Esophagus muscularis mucosa (tissue), 4 donors: ENCODE results near the gene QPRT. TPM values are rescaled to one million over a fixed set of nuclear protein-coding genes. Genes with fewer than 3 reads are reported as not detected.
"Not testable (repeated sequence)": the region's sequence is repeated elsewhere in the genome, so short reads cannot be mapped to it uniquely, and the experiment has no call there.

Experiments used
- DNase-seq: peaks from one replicate; pipeline ENCODE4 v3.0.0-alpha.2; 2017; ENCODE audit errors: extremely low spot score
- H3K27ac ChIP-seq, 4 donors: fragments of 200-600 bp; sonication (generic); replicated peaks in 1 of 4; 1 replicate in 3 of 4; 2 replicates in 1 of 4; pipeline ENCODE4 v1.5.1; 2016 to 2019; ENCODE audit warnings: mild to moderate bottlenecking in 1 of 4
- H3K27me3 ChIP-seq, 4 donors: fragments of 200-600 bp; sonication (generic); one replicate each; pipeline versions ENCODE4 v1.5.1 to v1.6.0; 2016 to 2019
- H3K36me3 ChIP-seq, 4 donors: fragments of 200-600 bp; sonication (generic); one replicate each; pipeline ENCODE4 v1.5.1; 2016 to 2019
- H3K4me1 ChIP-seq, 4 donors: fragments of 200-600 bp; sonication (generic); one replicate each; pipeline ENCODE4 v1.5.1; 2016 to 2019
- H3K4me3 ChIP-seq, 4 donors: fragments of 200-600 bp; sonication (generic); 1 replicate in 2 of 4; 2 replicates in 2 of 4; pipeline ENCODE4 v1.5.1; 2016 to 2019; ENCODE audit warnings: mild to moderate bottlenecking in 4 of 4, moderate library complexity in 1 of 4
- H3K9me3 ChIP-seq, 4 donors: fragments of 200-600 bp; sonication (generic); 1 replicate in 3 of 4; 2 replicates in 1 of 4; pipeline ENCODE4 v1.5.1; 2016 to 2019
- EP300 ChIP-seq: sonication (generic); formaldehyde crosslinking; IDR thresholded peaks from one replicate; pipeline ENCODE4 v1.6.1; 2017; ENCODE audit warnings: antibody characterized with exemption
- POLR2A ChIP-seq: fragments of 450-650 bp; IDR thresholded peaks from one replicate; pipeline ENCODE4 v1.6.1; 2017; ENCODE audit warnings: antibody characterized with exemption, moderate library complexity, mild to moderate bottlenecking, low read depth
- POLR2AphosphoS5 ChIP-seq, 2 donors: sonication (generic); formaldehyde crosslinking; IDR thresholded peaks; one replicate each; pipeline ENCODE4 v1.6.1; 2017; ENCODE audit warnings: antibody characterized with exemption in 2 of 2
- WGBS: methylation state at CpG from one replicate; pipeline ENCODE4 v1.1.5; 2018; 5-methylcytosine and 5-hydroxymethylcytosine counted together
- intact Hi-C: fragments of 100-400 bp; cut with DNase I; formaldehyde crosslinking; loops from one replicate; pipeline ENCODE4 v1.15.1; 2023
- total RNA-seq, 4 donors: library from RNA; depleted of rRNA; stranded (reverse); fragments of >200 nt; gene quantifications; one replicate each; pipeline versions ENCODE4 v1.1.0 to v1.2.1, GENCODE V29; 2016
- TF ChIP-seq, protein P1 (sequence below), 3 experiments: fragments of 200-600 bp in 2 of 3; fragments of 450-650 bp in 1 of 3; sonication (generic) in 2 of 3; IDR thresholded peaks; one replicate each; pipeline ENCODE4 v1.5.1; 2017 to 2019; ENCODE audit warnings: antibody characterized with exemption in 3 of 3, mild to moderate bottlenecking in 2 of 3, moderate library complexity in 1 of 3

The QPRT gene
- total RNA-seq, 4 donors from 2014 or later: 1.7 to 5.1 (median 2.7) TPM

DNA sequence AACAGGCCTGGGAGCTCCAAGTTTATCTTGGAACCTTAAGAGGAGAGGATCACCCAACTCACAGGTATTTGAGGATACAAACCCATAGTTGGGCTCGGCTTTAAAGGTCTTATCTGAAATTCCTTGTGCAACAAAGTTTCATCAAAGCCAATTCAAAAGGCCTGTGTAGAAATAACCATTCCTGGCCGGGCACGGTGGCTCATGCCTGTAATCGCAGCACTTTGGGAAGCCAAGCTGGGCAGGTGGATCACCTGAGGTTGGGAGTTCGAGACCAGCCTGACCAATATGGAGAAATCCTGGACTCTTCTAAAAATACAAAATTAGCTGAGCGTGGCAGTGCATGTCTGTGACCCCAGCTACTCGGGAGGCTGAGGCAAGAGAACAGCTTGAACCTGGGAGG is 38.1 kb downstream of the QPRT start:
- Histone ChIP-seq H3K4me1 (no peaks in the 10 kb centered on the region), H3K36me3 (no peaks in the 10 kb centered on the region), H3K4me3 (no peak overlapping the region), H3K27me3 (no peaks in the 10 kb centered on the region), H3K9me3 (no peaks in the 10 kb centered on the region), H3K27ac (no peak overlapping the region)
- intact Hi-C loops: no loop called here
- DNase-seq: no peak
- 83% methylated on average over 7 of the region's 7 CpGs for WGBS
- no peak for TF ChIP-seq POLR2A
- no peak for TF ChIP-seq EP300
- TF ChIP-seq POLR2AphosphoS5 (IDR thresholded peaks at IDR 0.05): no peak
- TF ChIP-seq, protein P1, sequence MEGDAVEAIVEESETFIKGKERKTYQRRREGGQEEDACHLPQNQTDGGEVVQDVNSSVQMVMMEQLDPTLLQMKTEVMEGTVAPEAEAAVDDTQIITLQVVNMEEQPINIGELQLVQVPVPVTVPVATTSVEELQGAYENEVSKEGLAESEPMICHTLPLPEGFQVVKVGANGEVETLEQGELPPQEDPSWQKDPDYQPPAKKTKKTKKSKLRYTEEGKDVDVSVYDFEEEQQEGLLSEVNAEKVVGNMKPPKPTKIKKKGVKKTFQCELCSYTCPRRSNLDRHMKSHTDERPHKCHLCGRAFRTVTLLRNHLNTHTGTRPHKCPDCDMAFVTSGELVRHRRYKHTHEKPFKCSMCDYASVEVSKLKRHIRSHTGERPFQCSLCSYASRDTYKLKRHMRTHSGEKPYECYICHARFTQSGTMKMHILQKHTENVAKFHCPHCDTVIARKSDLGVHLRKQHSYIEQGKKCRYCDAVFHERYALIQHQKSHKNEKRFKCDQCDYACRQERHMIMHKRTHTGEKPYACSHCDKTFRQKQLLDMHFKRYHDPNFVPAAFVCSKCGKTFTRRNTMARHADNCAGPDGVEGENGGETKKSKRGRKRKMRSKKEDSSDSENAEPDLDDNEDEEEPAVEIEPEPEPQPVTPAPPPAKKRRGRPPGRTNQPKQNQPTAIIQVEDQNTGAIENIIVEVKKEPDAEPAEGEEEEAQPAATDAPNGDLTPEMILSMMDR (IDR thresholded peaks at IDR 0.05): no peak

DNA sequence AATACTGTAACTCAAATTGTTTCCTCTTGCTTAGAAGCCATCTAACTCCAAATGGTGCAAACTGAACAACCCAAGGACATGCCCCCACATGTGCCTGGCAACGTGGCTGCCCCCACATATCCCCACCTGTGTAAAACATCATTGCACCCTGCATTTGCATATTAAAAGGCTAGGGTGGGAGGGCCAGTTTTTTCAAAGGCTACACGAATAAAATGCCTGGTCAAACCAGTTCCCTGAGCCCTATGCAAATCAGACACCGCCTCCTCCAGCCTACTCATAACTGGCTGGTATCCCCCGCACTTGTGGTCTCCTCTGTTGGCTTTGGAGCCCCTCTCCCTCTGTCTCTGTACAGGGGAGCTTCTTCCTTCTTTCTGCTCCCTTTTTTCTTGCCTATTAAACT is 40.1 kb downstream of the QPRT start:
- Histone ChIP-seq H3K4me1 (no peaks in the 10 kb centered on the region), H3K27me3 (no peaks in the 10 kb centered on the region), H3K36me3 (no peaks in the 10 kb centered on the region), H3K4me3 (no peak overlapping the region), H3K27ac (no peak overlapping the region), H3K9me3 (no peaks in the 10 kb centered on the region)
- 52% methylated on average over 4 of the region's 4 CpGs for WGBS
- DNase-seq: no peak
- TF ChIP-seq POLR2A: no peak
- TF ChIP-seq EP300: no peak
- no peak for TF ChIP-seq POLR2AphosphoS5 (IDR thresholded peaks at IDR 0.05)
- TF ChIP-seq, protein P1 (IDR thresholded peaks at IDR 0.05): no peak
- intact Hi-C loops: no loop called here

DNA sequence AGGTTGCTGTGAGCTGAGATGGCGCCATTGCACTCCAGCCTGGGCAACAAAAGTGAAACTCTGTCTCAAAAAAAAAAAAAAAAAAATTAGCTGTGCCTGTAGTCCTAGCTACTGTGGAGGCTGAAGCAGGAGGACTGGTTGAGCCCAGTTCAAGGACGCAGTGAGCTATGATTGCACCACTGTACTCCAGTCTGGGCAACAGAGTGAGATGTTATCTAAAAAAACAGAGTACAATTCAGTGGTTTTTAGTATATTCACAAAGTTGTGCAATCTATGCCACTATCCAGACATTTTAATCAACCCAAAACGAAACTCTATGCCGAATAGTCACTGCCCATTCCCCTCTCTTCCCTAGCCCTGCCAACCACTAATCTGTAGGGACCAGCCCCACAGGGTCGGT is 41.7 kb downstream of the QPRT start:
- Histone ChIP-seq H3K4me1 (no peaks in the 10 kb centered on the region), H3K4me3 (no peak overlapping the region), H3K27me3 (peaks cover 0 to 3% (median 0%) of the 10 kb centered on the region in 4 donors), H3K9me3 (no peaks in the 10 kb centered on the region), H3K36me3 (no peaks in the 10 kb centered on the region), H3K27ac (no peak overlapping the region)
- no peak for DNase-seq
- TF ChIP-seq POLR2AphosphoS5 (IDR thresholded peaks at IDR 0.05) (no peak), POLR2A (no peak), EP300 (no peak)
- TF ChIP-seq, protein P1 (IDR thresholded peaks at IDR 0.05): no peak
- WGBS: 86% methylated on average over 5 of the region's 5 CpGs
- intact Hi-C loops: no loop called here

DNA sequence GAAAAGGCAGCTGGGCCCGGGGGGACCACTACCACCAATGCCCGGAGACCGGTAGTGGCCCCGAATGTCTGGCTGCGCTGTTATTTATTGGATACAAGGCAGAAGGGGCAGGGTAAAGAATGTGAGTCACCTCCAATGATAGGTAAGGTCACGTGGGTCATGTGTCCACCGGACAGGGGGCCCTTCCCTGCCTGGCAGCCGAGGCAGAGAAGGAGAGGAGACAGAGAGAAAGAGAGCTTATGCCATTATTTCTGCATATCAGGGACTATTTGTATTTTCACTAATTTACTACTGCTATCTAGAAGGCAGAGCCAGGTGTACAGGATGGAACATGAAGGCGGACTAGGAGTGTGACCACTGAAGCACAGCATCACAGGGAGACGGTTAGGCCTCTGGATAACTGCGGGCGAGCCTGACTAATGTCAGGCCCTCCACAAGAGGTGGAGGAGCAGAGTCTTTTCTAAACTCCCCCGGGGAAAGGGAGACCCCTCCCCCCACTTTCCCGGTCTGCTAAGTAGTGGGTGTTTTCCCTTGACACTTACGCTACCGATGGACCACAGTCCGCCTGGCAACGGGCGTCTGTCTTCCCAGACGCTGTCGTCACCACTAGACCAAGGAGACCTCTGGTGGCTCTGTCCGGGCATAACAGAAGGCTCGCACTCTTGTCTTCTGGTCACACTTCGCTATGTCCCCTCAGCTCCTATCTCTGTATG is 42.3 kb downstream of the QPRT start:
- intact Hi-C loops, DNase-seq, H3K9me3 ChIP-seq, H3K36me3 ChIP-seq, H3K4me3 ChIP-seq, H3K27me3 ChIP-seq, H3K27ac ChIP-seq, H3K4me1 ChIP-seq: not testable (repeated sequence)
- TF ChIP-seq, protein P1 (IDR thresholded peaks at IDR 0.05): peak; percentile 36 to 57 (median 56)
- WGBS: 43% methylated on average over 24 of the region's 24 CpGs

DNA sequence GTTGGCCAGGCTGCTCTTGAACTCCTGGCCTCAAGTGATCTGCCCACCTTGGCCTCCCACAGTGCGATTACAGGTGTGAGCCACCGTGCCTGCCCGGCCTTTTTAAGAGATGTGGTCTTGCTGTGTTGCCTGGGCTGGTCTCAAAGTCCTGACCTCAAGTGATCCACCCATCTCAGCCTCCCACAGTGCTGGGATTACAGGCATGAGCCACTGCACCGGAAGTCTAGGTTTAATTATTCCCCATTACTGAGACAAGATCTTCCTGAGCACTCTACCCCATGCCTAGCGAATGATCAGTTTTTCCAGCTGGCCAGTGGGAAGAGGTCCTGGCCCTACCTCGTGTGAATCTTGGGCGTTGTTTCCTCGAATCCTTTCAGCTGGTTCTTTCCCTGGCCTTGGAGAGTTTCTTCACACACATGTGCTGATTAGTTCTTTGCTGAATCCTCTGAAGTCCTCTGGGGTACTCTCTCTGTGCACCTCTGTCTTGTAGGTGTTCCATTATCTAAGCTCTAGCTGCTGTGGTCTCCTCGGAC is 47.9 kb downstream of the QPRT start:
- Histone ChIP-seq H3K9me3 (no peaks in the 10 kb centered on the region), H3K4me3 (no peak overlapping the region), H3K4me1 (peaks cover 0 to 5% (median 2%) of the 10 kb centered on the region in 4 donors), H3K27ac (no peak overlapping the region), H3K27me3 (peaks cover 0 to 27% (median 2%) of the 10 kb centered on the region in 4 donors), H3K36me3 (no peaks in the 10 kb centered on the region)
- intact Hi-C loops: no loop called here
- TF ChIP-seq, protein P1 (IDR thresholded peaks at IDR 0.05): no peak
- no peak for TF ChIP-seq POLR2A
- TF ChIP-seq EP300: no peak
- no peak for TF ChIP-seq POLR2AphosphoS5 (IDR thresholded peaks at IDR 0.05)
- DNase-seq: no peak
- 86% methylated on average over 9 of the region's 9 CpGs for WGBS
